Mesenchymal stem cell (in vitro differentiated cells and primary cell): ENCODE results near the gene ADAM12.

Source experiments
- DNase-seq: peaks from one replicate; pipeline ENCODE4 v3.0.0-alpha.2; 2013
- H2AFZ ChIP-seq: one replicate; pipeline ENCODE4 v1.6.1; 2013; ENCODE audit warnings: low read depth, mild to moderate bottlenecking, control low read depth, inconsistent platforms, low read length, moderate library complexity
- H2AK5ac ChIP-seq: 2 replicates; pipeline ENCODE4 v1.6.1; 2013; ENCODE audit warnings: low read length, moderate library complexity, mild to moderate bottlenecking, inconsistent platforms; ENCODE audit not compliant: severe bottlenecking
- H2BK120ac ChIP-seq: one replicate; pipeline ENCODE4 v1.6.1; 2013; ENCODE audit warnings: low read depth, mild to moderate bottlenecking, inconsistent platforms, low read length, moderate library complexity
- H2BK12ac ChIP-seq, 2 experiments: one replicate each; pipeline ENCODE4 v1.6.1; 2013; ENCODE audit warnings: inconsistent platforms in 2 of 2, low read length in 2 of 2, mild to moderate bottlenecking in 2 of 2, moderate library complexity in 2 of 2, control low read depth in 1 of 2
- H2BK15ac ChIP-seq: one replicate; pipeline ENCODE4 v1.6.1; 2013; ENCODE audit warnings: mild to moderate bottlenecking, low read depth, inconsistent platforms; ENCODE audit not compliant: poor library complexity, severe bottlenecking
- H2BK5ac ChIP-seq: 2 replicates; pipeline ENCODE4 v1.6.1; 2013; ENCODE audit warnings: low read depth, mild to moderate bottlenecking, low read length, control low read depth, inconsistent platforms; ENCODE audit not compliant: poor library complexity, severe bottlenecking
- H3K14ac ChIP-seq, 2 experiments: one replicate each; pipeline ENCODE4 v1.6.1; 2013; ENCODE audit warnings: inconsistent platforms in 2 of 2, low read length in 2 of 2, control low read depth in 1 of 2, mild to moderate bottlenecking in 1 of 2, moderate library complexity in 1 of 2
- H3K18ac ChIP-seq, 2 experiments: one replicate each; pipeline ENCODE4 v1.6.1; 2013; ENCODE audit warnings: inconsistent platforms in 2 of 2, low read length in 2 of 2, control low read depth in 1 of 2, low read depth in 1 of 2, mild to moderate bottlenecking in 1 of 2
- H3K23ac ChIP-seq, 2 experiments: one replicate each; pipeline ENCODE4 v1.6.1; 2013; ENCODE audit warnings: inconsistent platforms in 2 of 2, low read length in 2 of 2, mild to moderate bottlenecking in 2 of 2, moderate library complexity in 2 of 2, control low read depth in 1 of 2
- H3K27ac ChIP-seq: 2 replicates; pipeline ENCODE4 v1.5.1; 2013; ENCODE audit warnings: mild to moderate bottlenecking, moderate library complexity, low read length, control low read depth, inconsistent platforms; ENCODE audit not compliant: poor library complexity, severe bottlenecking
- H3K27me3 ChIP-seq, 2 experiments: 2 replicates each; pipeline versions ENCODE4 v1.6.1 to v1.7.0; 2013; ENCODE audit warnings: low read length in 2 of 2, mild to moderate bottlenecking in 2 of 2, moderate library complexity in 2 of 2, control low read depth in 1 of 2, inconsistent platforms in 1 of 2; ENCODE audit not compliant: control insufficient read depth in 1 of 2, insufficient read depth in 1 of 2
- H3K36me3 ChIP-seq, 2 experiments: 2 replicates each; pipeline versions ENCODE4 v1.6.1 to v1.7.0; 2013; ENCODE audit warnings: low read length in 2 of 2, control low read depth in 1 of 2, inconsistent platforms in 1 of 2, low read depth in 1 of 2, mild to moderate bottlenecking in 1 of 2; ENCODE audit not compliant: insufficient read depth in 2 of 2, control insufficient read depth in 1 of 2
- H3K4ac ChIP-seq, 2 experiments: one replicate each; pipeline ENCODE4 v1.6.1; 2013; ENCODE audit warnings: inconsistent platforms in 2 of 2, low read length in 2 of 2, mild to moderate bottlenecking in 2 of 2, moderate library complexity in 2 of 2, control low read depth in 1 of 2, low read depth in 1 of 2
- H3K4me1 ChIP-seq: 2 replicates; pipeline ENCODE4 v1.6.1; 2013; ENCODE audit warnings: low read depth, low read length, control low read depth; ENCODE audit not compliant: control insufficient read depth, insufficient read depth
- H3K4me2 ChIP-seq: 2 replicates; pipeline ENCODE4 v1.6.1; 2013; ENCODE audit warnings: low read length, mild to moderate bottlenecking, inconsistent platforms; ENCODE audit not compliant: poor library complexity, severe bottlenecking
- H3K4me3 ChIP-seq, 2 experiments: 2 replicates each; pipeline versions ENCODE4 v1.5.1 to v1.7.0; 2013; ENCODE audit warnings: low read length in 2 of 2, mild to moderate bottlenecking in 2 of 2, control low read depth in 1 of 2, low read depth in 1 of 2; ENCODE audit not compliant: insufficient read depth in 1 of 2
- H3K79me1 ChIP-seq: replicated peaks from 2 replicates; pipeline ENCODE4 v1.6.1; 2013; ENCODE audit warnings: mild to moderate bottlenecking, control low read depth, low read length, inconsistent platforms; ENCODE audit not compliant: poor library complexity, severe bottlenecking
- H3K9ac ChIP-seq: 2 replicates; pipeline ENCODE4 v1.7.0; 2013; ENCODE audit warnings: mild to moderate bottlenecking, low read length, moderate library complexity
- H3K9me3 ChIP-seq: 2 replicates; pipeline ENCODE4 v1.7.0; 2013; ENCODE audit warnings: mild to moderate bottlenecking, low read length; ENCODE audit not compliant: control insufficient read depth
- H4K8ac ChIP-seq: one replicate; pipeline ENCODE4 v1.6.1; 2013; ENCODE audit warnings: inconsistent platforms, mild to moderate bottlenecking, low read length, moderate library complexity
- H4K91ac ChIP-seq: one replicate; pipeline ENCODE4 v1.6.1; 2013; ENCODE audit warnings: mild to moderate bottlenecking, low read length, inconsistent platforms
- WGBS: methylation state at CpG from one replicate; pipeline ENCODE4 v1.1.7; 2013; ENCODE audit warnings: mixed read lengths; 5-methylcytosine and 5-hydroxymethylcytosine counted together

ADAM12 gene

GRCh38 chr10:126158133-126158892 is 230.0 kb downstream of the ADAM12 start:
- Histone ChIP-seq H3K36me3 (peaks cover 22 to 69% of the 10 kb centered on the region in 2 experiments), H4K91ac (peak overlapping the region; percentile 67), H3K27ac (no peak overlapping the region), H3K23ac (no peak overlapping the region), H2AFZ (no peak overlapping the region), H2BK12ac (no peak overlapping the region), H2BK15ac (no peak overlapping the region), H3K9me3 (peaks cover 6% of the 10 kb centered on the region), H2AK5ac (no peak overlapping the region), H2BK5ac (no peak overlapping the region), H3K18ac (no peak overlapping the region), H2BK120ac (no peak overlapping the region), H3K79me1 (peaks cover 28% of the 10 kb centered on the region), H3K4me1 (peaks cover 4% of the 10 kb centered on the region), H3K27me3 (no peaks in the 10 kb centered on the region), H3K14ac (no peak overlapping the region), H3K4me3 (no peak overlapping the region), H4K8ac (no peak overlapping the region), H3K9ac (no peak overlapping the region), H3K4me2 (no peak overlapping the region), H3K4ac (no peak overlapping the region)
- no peak for DNase-seq
- WGBS = 84% methylated on average over 19 of the region's 20 CpGs

DNA sequence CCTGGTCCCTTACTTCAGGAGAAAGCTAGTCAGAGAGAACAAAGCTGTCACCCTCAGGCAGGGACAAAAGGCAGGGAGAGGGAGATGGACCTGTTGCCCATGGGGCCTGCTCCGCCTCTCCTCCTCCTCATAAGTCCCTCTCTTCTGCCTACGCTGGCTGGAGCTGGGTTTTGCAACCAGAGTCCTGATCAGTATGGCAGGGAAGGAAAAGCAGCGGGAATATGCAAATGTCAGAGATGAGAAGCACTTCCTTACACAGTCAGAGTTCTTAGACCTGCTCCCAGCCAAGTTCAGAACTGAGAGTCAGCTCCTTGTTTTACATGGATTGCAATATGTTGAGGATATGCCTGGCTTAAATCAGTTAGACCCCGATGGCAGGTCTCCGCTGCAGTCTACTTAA is 231.1 kb downstream of the ADAM12 start:
- Histone ChIP-seq H3K9ac (no peak overlapping the region), H3K36me3 (peaks cover 15 to 65% of the 10 kb centered on the region in 2 experiments), H2BK120ac (no peak overlapping the region), H3K27me3 (no peaks in the 10 kb centered on the region), H3K23ac (no peak overlapping the region), H2AFZ (no peak overlapping the region), H3K4me2 (no peak overlapping the region), H4K8ac (no peak overlapping the region), H2AK5ac (no peak overlapping the region), H3K4me3 (no peak overlapping the region), H3K18ac (peak overlapping the region in 1 of 2 experiments; percentile 37), H3K14ac (no peak overlapping the region), H2BK15ac (no peak overlapping the region), H2BK5ac (no peak overlapping the region), H4K91ac (no peak overlapping the region), H2BK12ac (peak overlapping the region in 1 of 2 experiments; percentile 45), H3K79me1 (peaks cover 26% of the 10 kb centered on the region), H3K4me1 (peaks cover 4% of the 10 kb centered on the region), H3K4ac (no peak overlapping the region), H3K27ac (no peak overlapping the region), H3K9me3 (peaks cover 12% of the 10 kb centered on the region)
- 44% methylated on average over 2 of the region's 5 CpGs for WGBS
- DNase-seq = no peak

DNA sequence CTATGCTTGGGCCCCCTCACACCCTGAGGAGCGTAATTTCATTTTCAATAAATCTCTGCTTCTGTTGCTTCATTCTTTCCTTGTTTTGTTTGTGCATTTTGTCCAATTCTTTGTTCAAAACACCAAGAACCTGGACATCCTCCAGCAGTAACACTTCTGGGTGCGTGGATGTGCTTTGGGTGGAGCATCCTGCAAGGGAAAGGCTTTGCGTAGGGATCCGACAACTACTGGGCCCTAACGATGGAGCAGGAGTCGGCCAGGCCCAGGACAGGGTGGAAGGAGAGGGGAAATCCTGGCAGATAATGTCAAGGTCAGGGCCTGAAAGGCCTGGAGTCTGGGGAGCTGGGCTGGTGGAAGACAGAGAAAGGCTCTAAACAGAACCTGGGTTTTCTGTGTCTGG is 231.8 kb downstream of the ADAM12 start:
- peaks cover 19% of the 10 kb centered on the region for H3K9me3 ChIP-seq
- no peak overlapping the region for H3K23ac ChIP-seq
- H3K4me2 ChIP-seq = no peak overlapping the region
- H2BK15ac ChIP-seq = no peak overlapping the region
- H2BK120ac ChIP-seq = peak overlapping the region; percentile 62
- H3K27me3 ChIP-seq = no peaks in the 10 kb centered on the region
- no peak overlapping the region for H2AK5ac ChIP-seq
- H3K9ac ChIP-seq = no peak overlapping the region
- no peak overlapping the region for H2BK5ac ChIP-seq
- no peak overlapping the region for H3K14ac ChIP-seq
- peak overlapping the region in 1 of 2 experiments; percentile 27 for H3K18ac ChIP-seq
- no peak overlapping the region for H3K4me3 ChIP-seq
- H4K91ac ChIP-seq = peak overlapping the region; percentile 41
- peaks cover 12 to 66% of the 10 kb centered on the region in 2 experiments for H3K36me3 ChIP-seq
- H3K4ac ChIP-seq = no peak overlapping the region
- 81% methylated on average over 6 of the region's 6 CpGs for WGBS
- no peak for DNase-seq
- H3K79me1 ChIP-seq = peaks cover 22% of the 10 kb centered on the region
- peak overlapping the region; percentile 51 for H4K8ac ChIP-seq
- no peak overlapping the region for H3K27ac ChIP-seq
- H2BK12ac ChIP-seq = peak overlapping the region in 1 of 2 experiments; percentile 51
- no peak overlapping the region for H2AFZ ChIP-seq
- peaks cover 4% of the 10 kb centered on the region for H3K4me1 ChIP-seq

DNA sequence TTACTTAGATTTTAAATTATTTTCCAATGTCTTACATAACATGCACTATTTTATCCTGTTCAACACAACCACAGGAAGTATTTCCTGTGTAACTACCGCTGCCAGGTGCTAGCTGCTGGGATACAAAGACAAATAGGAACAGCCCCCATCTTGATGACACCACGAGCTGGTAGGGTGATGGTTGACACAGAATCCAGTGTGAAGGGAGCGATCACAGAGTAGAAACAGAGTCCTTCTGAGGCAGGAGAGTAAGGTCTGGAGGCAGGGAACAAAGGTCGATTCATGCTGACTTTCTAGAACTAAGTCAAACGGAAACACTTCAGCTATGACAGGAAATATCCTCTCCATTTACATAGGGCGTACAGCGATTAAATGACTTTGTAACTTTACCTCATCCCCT is 232.3 kb downstream of the ADAM12 start:
- WGBS = 81% methylated on average over 7 of the region's 7 CpGs
- H4K91ac ChIP-seq = no peak overlapping the region
- H4K8ac ChIP-seq = no peak overlapping the region
- no peak overlapping the region for H2BK5ac ChIP-seq
- H3K4me2 ChIP-seq = no peak overlapping the region
- H3K36me3 ChIP-seq = peaks cover 12 to 67% of the 10 kb centered on the region in 2 experiments
- peaks cover 20% of the 10 kb centered on the region for H3K79me1 ChIP-seq
- peaks cover 24% of the 10 kb centered on the region for H3K9me3 ChIP-seq
- H3K9ac ChIP-seq = no peak overlapping the region
- no peak overlapping the region for H2AK5ac ChIP-seq
- no peak overlapping the region for H3K27ac ChIP-seq
- H3K4ac ChIP-seq = no peak overlapping the region
- H2BK120ac ChIP-seq = no peak overlapping the region
- DNase-seq = no peak
- H2BK15ac ChIP-seq = no peak overlapping the region
- H3K4me1 ChIP-seq = peaks cover 4% of the 10 kb centered on the region
- H3K18ac ChIP-seq = peak overlapping the region in 1 of 2 experiments; percentile 63
- peak overlapping the region in 1 of 2 experiments; percentile 26 for H2BK12ac ChIP-seq
- H3K4me3 ChIP-seq = no peak overlapping the region
- H3K27me3 ChIP-seq = no peaks in the 10 kb centered on the region
- no peak overlapping the region for H3K14ac ChIP-seq
- H3K23ac ChIP-seq = no peak overlapping the region
- H2AFZ ChIP-seq = no peak overlapping the region
